ENCODE data around the gene ADORA1. TPM values are rescaled to one million over a fixed set of nuclear protein-coding genes. Genes with fewer than 3 reads are reported as not detected.

ADORA1 gene
- total RNA-seq, 2 experiments from 2014 or later = not detected

GRCh38 chr1:203182387-203182953 is 54.9 kb downstream of the ADORA1 start:
- no peaks in the 10 kb centered on the region for H3K9me3 Mint-ChIP-seq
- H3K4me3 Mint-ChIP-seq = no peak overlapping the region
- H3K36me3 Mint-ChIP-seq = no peaks in the 10 kb centered on the region
- H3K27ac Mint-ChIP-seq = peak overlapping the region; percentile 61
- peaks cover 2% of the 10 kb centered on the region for H3K4me1 Mint-ChIP-seq
- DNase-seq = no peak
- H3K27me3 Mint-ChIP-seq = no peaks in the 10 kb centered on the region

- no peak for DNase-seq
- no peak overlapping the region for H3K27ac Mint-ChIP-seq
- H3K36me3 Mint-ChIP-seq = no peaks in the 10 kb centered on the region
- peaks cover 2% of the 10 kb centered on the region for H3K4me1 Mint-ChIP-seq
- H3K9me3 Mint-ChIP-seq = no peaks in the 10 kb centered on the region
- no peaks in the 10 kb centered on the region for H3K27me3 Mint-ChIP-seq
- H3K4me3 Mint-ChIP-seq = no peak overlapping the region
Observed at GRCh38 chr1:203183828-203184227, 56.3 kb downstream of the ADORA1 start.

GRCh38 chr1:203184467-203184866 is 56.9 kb downstream of the ADORA1 start:
- H3K27me3 Mint-ChIP-seq = no peaks in the 10 kb centered on the region
- H3K4me1 Mint-ChIP-seq = peaks cover 2% of the 10 kb centered on the region
- no peak overlapping the region for H3K4me3 Mint-ChIP-seq
- DNase-seq = no peak
- no peaks in the 10 kb centered on the region for H3K9me3 Mint-ChIP-seq
- no peak overlapping the region for H3K27ac Mint-ChIP-seq
- H3K36me3 Mint-ChIP-seq = no peaks in the 10 kb centered on the region

- Mint-ChIP-seq H3K9me3 (no peaks in the 10 kb centered on the region), H3K36me3 (no peaks in the 10 kb centered on the region), H3K27me3 (no peaks in the 10 kb centered on the region), H3K4me1 (peaks cover 2% of the 10 kb centered on the region), H3K4me3 (no peak overlapping the region), H3K27ac (no peak overlapping the region)
- no peak for DNase-seq
Observed at GRCh38 chr1:203185061-203185461, 57.5 kb downstream of the ADORA1 start.

- no peak overlapping the region for H3K27ac Mint-ChIP-seq
- no peak overlapping the region for H3K4me3 Mint-ChIP-seq
- H3K27me3 Mint-ChIP-seq = no peaks in the 10 kb centered on the region
- H3K9me3 Mint-ChIP-seq = no peaks in the 10 kb centered on the region
- no peaks in the 10 kb centered on the region for H3K36me3 Mint-ChIP-seq
- peaks cover 2% of the 10 kb centered on the region for H3K4me1 Mint-ChIP-seq
- no peak for DNase-seq
Observed at GRCh38 chr1:203185585-203185984, 58.1 kb downstream of the ADORA1 start.

GRCh38 chr1:203186091-203186445 is 58.5 kb downstream of the ADORA1 start:
- H3K4me1 Mint-ChIP-seq = peaks cover 2% of the 10 kb centered on the region
- H3K4me3 Mint-ChIP-seq = no peak overlapping the region
- H3K36me3 Mint-ChIP-seq = no peaks in the 10 kb centered on the region
- no peaks in the 10 kb centered on the region for H3K27me3 Mint-ChIP-seq
- DNase-seq = no peak
- H3K9me3 Mint-ChIP-seq = no peaks in the 10 kb centered on the region
- H3K27ac Mint-ChIP-seq = no peak overlapping the region

- Mint-ChIP-seq H3K4me3 (no peak within 1 kb of the TSS), H3K4me1 (peaks cover 2% of the 10 kb centered on the region), H3K9me3 (no peaks in the 10 kb centered on the region), H3K27me3 (no peaks in the 10 kb centered on the region), H3K27ac (no peak within 1 kb of the TSS), H3K36me3 (no peaks in the 10 kb centered on the region)
- DNase-seq = no peak
Observed at GRCh38 chr1:203186446-203187303, 59.1 kb downstream of the ADORA1 start, which contains the start of gene CHI3L1. Gene CHI3L1, minus strand, starts transcription at chr1:203186704. Its CDS starts 81 bp downstream, at chr1:203186623.

GRCh38 chr1:203187304-203187685 is 59.8 kb downstream of the ADORA1 start:
- Mint-ChIP-seq H3K36me3 (no peaks in the 10 kb centered on the region), H3K9me3 (no peaks in the 10 kb centered on the region), H3K27me3 (no peaks in the 10 kb centered on the region), H3K27ac (no peak overlapping the region), H3K4me3 (no peak overlapping the region), H3K4me1 (peaks cover 2% of the 10 kb centered on the region)
- DNase-seq = no peak

- H3K4me3 Mint-ChIP-seq = no peak overlapping the region
- H3K27ac Mint-ChIP-seq = no peak overlapping the region
- DNase-seq = no peak
- no peaks in the 10 kb centered on the region for H3K36me3 Mint-ChIP-seq
- peaks cover 2% of the 10 kb centered on the region for H3K4me1 Mint-ChIP-seq
- H3K27me3 Mint-ChIP-seq = no peaks in the 10 kb centered on the region
- no peaks in the 10 kb centered on the region for H3K9me3 Mint-ChIP-seq
Observed at GRCh38 chr1:203187689-203188264, 60.3 kb downstream of the ADORA1 start.

GRCh38 chr1:203188686-203189232 is 61.2 kb downstream of the ADORA1 start:
- H3K36me3 Mint-ChIP-seq = no peaks in the 10 kb centered on the region
- DNase-seq = no peak
- H3K27ac Mint-ChIP-seq = no peak overlapping the region
- H3K9me3 Mint-ChIP-seq = no peaks in the 10 kb centered on the region
- H3K4me1 Mint-ChIP-seq = peaks cover 2% of the 10 kb centered on the region
- no peak overlapping the region for H3K4me3 Mint-ChIP-seq
- H3K27me3 Mint-ChIP-seq = no peaks in the 10 kb centered on the region

- H3K9me3 Mint-ChIP-seq = no peaks in the 10 kb centered on the region
- H3K36me3 Mint-ChIP-seq = no peaks in the 10 kb centered on the region
- H3K27me3 Mint-ChIP-seq = no peaks in the 10 kb centered on the region
- H3K27ac Mint-ChIP-seq = no peak overlapping the region
- no peak overlapping the region for H3K4me3 Mint-ChIP-seq
- no peak for DNase-seq
- peaks cover 2% of the 10 kb centered on the region for H3K4me1 Mint-ChIP-seq
Observed at GRCh38 chr1:203189951-203190352, 62.4 kb downstream of the ADORA1 start.

- Mint-ChIP-seq H3K27me3 (no peaks in the 10 kb centered on the region), H3K27ac (no peak overlapping the region), H3K4me1 (peaks cover 2% of the 10 kb centered on the region), H3K4me3 (no peak overlapping the region), H3K9me3 (no peaks in the 10 kb centered on the region), H3K36me3 (no peaks in the 10 kb centered on the region)
- DNase-seq = no peak
Observed at GRCh38 chr1:203190949-203191348, 63.4 kb downstream of the ADORA1 start.

- Mint-ChIP-seq H3K4me3 (no peak overlapping the region), H3K27ac (no peak overlapping the region), H3K4me1 (peaks cover 4% of the 10 kb centered on the region), H3K27me3 (no peaks in the 10 kb centered on the region), H3K9me3 (no peaks in the 10 kb centered on the region), H3K36me3 (no peaks in the 10 kb centered on the region)
- no peak for DNase-seq
Observed at GRCh38 chr1:203196371-203196770, 68.8 kb downstream of the ADORA1 start.

GRCh38 chr1:203197625-203198024 is 70.1 kb downstream of the ADORA1 start:
- peaks cover 4% of the 10 kb centered on the region for H3K4me1 Mint-ChIP-seq
- H3K36me3 Mint-ChIP-seq = no peaks in the 10 kb centered on the region
- no peak overlapping the region for H3K4me3 Mint-ChIP-seq
- DNase-seq = peak; percentile 9
- no peaks in the 10 kb centered on the region for H3K9me3 Mint-ChIP-seq
- H3K27me3 Mint-ChIP-seq = no peaks in the 10 kb centered on the region
- no peak overlapping the region for H3K27ac Mint-ChIP-seq

GRCh38 chr1:203199002-203199401 is 71.5 kb downstream of the ADORA1 start:
- DNase-seq = no peak
- H3K9me3 Mint-ChIP-seq = no peaks in the 10 kb centered on the region
- no peaks in the 10 kb centered on the region for H3K27me3 Mint-ChIP-seq
- no peak overlapping the region for H3K27ac Mint-ChIP-seq
- H3K36me3 Mint-ChIP-seq = no peaks in the 10 kb centered on the region
- H3K4me3 Mint-ChIP-seq = no peak overlapping the region
- peaks cover 4% of the 10 kb centered on the region for H3K4me1 Mint-ChIP-seq
